ENCODE data around the gene AKAP17A.

GRCh38 chrX:1577845-1578244 lies 13.6 kb upstream of the AKAP17A start:
- TF ChIP-seq CTCF (IDR thresholded peaks at IDR 0.05 in 2 of 3, conservative IDR thresholded peaks at IDR 0.05 in 1 of 3; ENCODE audit: borderline replicate concordance in 1 of 3, insufficient read depth in 1 of 3, low read depth in 2 of 3, low read length in 2 of 3) (no peak), TCF7L2 (IDR thresholded peaks at IDR 0.05; ENCODE audit: borderline replicate concordance, extremely low read depth, insufficient read depth, insufficient read length) (no peak), SIN3A (IDR thresholded peaks at IDR 0.05; ENCODE audit: low read depth) (no peak), POLR2A (IDR thresholded peaks at IDR 0.05; ENCODE audit: borderline replicate concordance, extremely low read depth, insufficient read depth, insufficient read length) (no peak)
